Mononuclear cell (primary cell): ENCODE data around the gene GALK1. TPM values are rescaled to one million over a fixed set of nuclear protein-coding genes. Genes with fewer than 3 reads are reported as not detected.

ENCODE experiments used
- H3K27me3 ChIP-seq: 2 replicates; pipeline ENCODE4 v1.6.0; 2011; ENCODE audit warnings: low read length, control low read depth; ENCODE audit not compliant: insufficient read depth
- H3K4me1 ChIP-seq: 2 replicates; pipeline ENCODE4 v1.5.1; 2011; ENCODE audit warnings: mild to moderate bottlenecking, low read length, control low read depth; ENCODE audit not compliant: insufficient read depth
- H3K4me3 ChIP-seq: 2 replicates; pipeline ENCODE4 v1.5.1; 2011; ENCODE audit warnings: mild to moderate bottlenecking, low read length, moderate library complexity
- H3K9me3 ChIP-seq: 2 replicates; pipeline ENCODE4 v1.5.1; 2011; ENCODE audit warnings: low read depth, mild to moderate bottlenecking, control low read depth, low read length
- total RNA-seq: library from RNA; depleted of rRNA; stranded (reverse); fragments of >200 nt; gene quantifications from one replicate; pipeline ENCODE4 v1.2.3, GENCODE V29; 2012

Gene GALK1
- total RNA-seq, 1 donor, result 8.8 TPM

GRCh38 chr17:75776386-75777295, 11.6 kb upstream of the GALK1 start:
- H3K4me3 ChIP-seq, result peak overlapping the region; percentile 99
- H3K4me1 ChIP-seq, result peaks cover 32% of the 10 kb centered on the region
- no peaks in the 10 kb centered on the region for H3K27me3 ChIP-seq
- H3K9me3 ChIP-seq, result no peaks in the 10 kb centered on the region

GRCh38 chr17:75774991-75775668, 10.1 kb upstream of the GALK1 start:
- Histone ChIP-seq H3K4me3 (no peak overlapping the region), H3K27me3 (no peaks in the 10 kb centered on the region), H3K4me1 (peaks cover 28% of the 10 kb centered on the region), H3K9me3 (no peaks in the 10 kb centered on the region)

- Histone ChIP-seq H3K27me3 (no peaks in the 10 kb centered on the region), H3K4me1 (peaks cover 25% of the 10 kb centered on the region), H3K4me3 (no peak overlapping the region)
These were observed 9.5 kb upstream of the GALK1 start for GRCh38 chr17:75774471-75774990.

GRCh38 chr17:75773808-75774470, 8.9 kb upstream of the GALK1 start:
- Histone ChIP-seq H3K4me3 (no peak overlapping the region), H3K9me3 (no peaks in the 10 kb centered on the region), H3K27me3 (no peaks in the 10 kb centered on the region), H3K4me1 (peaks cover 25% of the 10 kb centered on the region)

More at GRCh38 chr17:75774471-75774990, 9.5 kb upstream of the GALK1 start:
- H3K9me3 ChIP-seq, result no peaks in the 10 kb centered on the region

GRCh38 chr17:75773121-75773807, 8.3 kb upstream of the GALK1 start:
- H3K4me1 ChIP-seq, result peaks cover 22% of the 10 kb centered on the region
- H3K27me3 ChIP-seq, result no peaks in the 10 kb centered on the region
- no peaks in the 10 kb centered on the region for H3K9me3 ChIP-seq
- no peak overlapping the region for H3K4me3 ChIP-seq

- no peaks in the 10 kb centered on the region for H3K27me3 ChIP-seq
- H3K4me3 ChIP-seq, result no peak overlapping the region
- H3K9me3 ChIP-seq, result no peaks in the 10 kb centered on the region
- H3K4me1 ChIP-seq, result peaks cover 9% of the 10 kb centered on the region
These were observed 6.6 kb upstream of the GALK1 start for GRCh38 chr17:75771334-75772281.

GRCh38 chr17:75769536-75769935, 4.5 kb upstream of the GALK1 start:
- H3K27me3 ChIP-seq, result no peaks in the 10 kb centered on the region
- H3K4me3 ChIP-seq, result no peak overlapping the region
- no peaks in the 10 kb centered on the region for H3K9me3 ChIP-seq
- H3K4me1 ChIP-seq, result peaks cover 5% of the 10 kb centered on the region

GRCh38 chr17:75767881-75768280, 2.9 kb upstream of the GALK1 start:
- Histone ChIP-seq H3K4me1 (peaks cover 19% of the 10 kb centered on the region), H3K9me3 (no peaks in the 10 kb centered on the region), H3K4me3 (no peak overlapping the region), H3K27me3 (no peaks in the 10 kb centered on the region)

- Histone ChIP-seq H3K4me3 (no peak overlapping the region), H3K27me3 (no peaks in the 10 kb centered on the region), H3K9me3 (no peaks in the 10 kb centered on the region), H3K4me1 (peaks cover 19% of the 10 kb centered on the region)
These were observed 989 bp upstream of the GALK1 start for GRCh38 chr17:75765981-75766380.

- no peaks in the 10 kb centered on the region for H3K27me3 ChIP-seq
- peaks cover 19% of the 10 kb centered on the region for H3K4me1 ChIP-seq
- no peaks in the 10 kb centered on the region for H3K9me3 ChIP-seq
- H3K4me3 ChIP-seq, result peak overlapping the region; percentile 58
These were observed 628 bp downstream of the GALK1 start for GRCh38 chr17:75764417-75764710.

GRCh38 chr17:75763613-75764416, 1.2 kb downstream of the GALK1 start:
- peaks cover 19% of the 10 kb centered on the region for H3K4me1 ChIP-seq
- peak overlapping the region; percentile 58 for H3K4me3 ChIP-seq
- H3K9me3 ChIP-seq, result no peaks in the 10 kb centered on the region

GRCh38 chr17:75763269-75763607, 1.8 kb downstream of the GALK1 start:
- H3K27me3 ChIP-seq, result no peaks in the 10 kb centered on the region
- H3K9me3 ChIP-seq, result no peaks in the 10 kb centered on the region
- no peak overlapping the region for H3K4me3 ChIP-seq
- peaks cover 19% of the 10 kb centered on the region for H3K4me1 ChIP-seq

More at GRCh38 chr17:75763613-75764416, 1.2 kb downstream of the GALK1 start:
- H3K27me3 ChIP-seq, result no peaks in the 10 kb centered on the region

GRCh38 chr17:75762513-75763268, 2.3 kb downstream of the GALK1 start:
- H3K4me1 ChIP-seq, result peaks cover 19% of the 10 kb centered on the region
- no peak overlapping the region for H3K4me3 ChIP-seq
- no peaks in the 10 kb centered on the region for H3K27me3 ChIP-seq
- H3K9me3 ChIP-seq, result no peaks in the 10 kb centered on the region
